Measurements from ENCODE around the gene NT5DC1.

The NT5DC1 gene

GRCh38 chr6:116127771-116128493 is 27.3 kb downstream of the NT5DC1 start:
- TF ChIP-seq CTCF (IDR thresholded peaks at IDR 0.05; ENCODE audit: low read depth, low read length, missing control alignments) = no peak
- no peak overlapping the region for H3K4me3 ChIP-seq (replicated peaks; ENCODE audit: low read depth, low read length)
- no peak for DNase-seq (ENCODE audit: extremely low read depth, low read depth)

- no peak for TF ChIP-seq CTCF (IDR thresholded peaks at IDR 0.05; ENCODE audit: low read depth, low read length, missing control alignments)
- no peak for DNase-seq (ENCODE audit: extremely low read depth, low read depth)
- H3K4me3 ChIP-seq (replicated peaks; ENCODE audit: low read depth, low read length) = no peak overlapping the region
Measured at GRCh38 chr6:116133453-116133852, 32.8 kb downstream of the NT5DC1 start.

GRCh38 chr6:116136373-116136772 is 35.7 kb downstream of the NT5DC1 start:
- TF ChIP-seq CTCF (IDR thresholded peaks at IDR 0.05; ENCODE audit: low read depth, low read length, missing control alignments) = no peak
- H3K4me3 ChIP-seq (replicated peaks; ENCODE audit: low read depth, low read length) = no peak overlapping the region
- no peak for DNase-seq (ENCODE audit: extremely low read depth, low read depth)

GRCh38 chr6:116136933-116137340 is 36.3 kb downstream of the NT5DC1 start:
- TF ChIP-seq CTCF (IDR thresholded peaks at IDR 0.05; ENCODE audit: low read depth, low read length, missing control alignments) = no peak
- H3K4me3 ChIP-seq (replicated peaks; ENCODE audit: low read depth, low read length) = no peak overlapping the region
- DNase-seq (ENCODE audit: extremely low read depth, low read depth) = no peak

GRCh38 chr6:116139917-116140316 is 39.3 kb downstream of the NT5DC1 start:
- DNase-seq (ENCODE audit: extremely low read depth, low read depth) = no peak
- H3K4me3 ChIP-seq (replicated peaks; ENCODE audit: low read depth, low read length) = no peak overlapping the region
- no peak for TF ChIP-seq CTCF (IDR thresholded peaks at IDR 0.05; ENCODE audit: low read depth, low read length, missing control alignments)

- no peak overlapping the region for H3K4me3 ChIP-seq (replicated peaks; ENCODE audit: low read depth, low read length)
- TF ChIP-seq CTCF (IDR thresholded peaks at IDR 0.05; ENCODE audit: low read depth, low read length, missing control alignments) = no peak
- peak; percentile 46 for DNase-seq (ENCODE audit: extremely low read depth, low read depth)
Measured at GRCh38 chr6:116144605-116145004, 44.0 kb downstream of the NT5DC1 start.
